ENCODE measurements around the gene ZNF283. TPM values are rescaled to one million over a fixed set of nuclear protein-coding genes. Genes with fewer than 3 reads are reported as not detected.

ZNF283 gene
- total and polyA plus RNA-seq, 2 of the 13 experiments (the other 11 are each of a cell fraction or from before 2014, with no cell fraction given) = 2.0 to 11.1 TPM

GRCh38 chr19:43806848-43807247, 20.3 kb upstream of the ZNF283 start (continued):
- TF ChIP-seq, protein P1, sequence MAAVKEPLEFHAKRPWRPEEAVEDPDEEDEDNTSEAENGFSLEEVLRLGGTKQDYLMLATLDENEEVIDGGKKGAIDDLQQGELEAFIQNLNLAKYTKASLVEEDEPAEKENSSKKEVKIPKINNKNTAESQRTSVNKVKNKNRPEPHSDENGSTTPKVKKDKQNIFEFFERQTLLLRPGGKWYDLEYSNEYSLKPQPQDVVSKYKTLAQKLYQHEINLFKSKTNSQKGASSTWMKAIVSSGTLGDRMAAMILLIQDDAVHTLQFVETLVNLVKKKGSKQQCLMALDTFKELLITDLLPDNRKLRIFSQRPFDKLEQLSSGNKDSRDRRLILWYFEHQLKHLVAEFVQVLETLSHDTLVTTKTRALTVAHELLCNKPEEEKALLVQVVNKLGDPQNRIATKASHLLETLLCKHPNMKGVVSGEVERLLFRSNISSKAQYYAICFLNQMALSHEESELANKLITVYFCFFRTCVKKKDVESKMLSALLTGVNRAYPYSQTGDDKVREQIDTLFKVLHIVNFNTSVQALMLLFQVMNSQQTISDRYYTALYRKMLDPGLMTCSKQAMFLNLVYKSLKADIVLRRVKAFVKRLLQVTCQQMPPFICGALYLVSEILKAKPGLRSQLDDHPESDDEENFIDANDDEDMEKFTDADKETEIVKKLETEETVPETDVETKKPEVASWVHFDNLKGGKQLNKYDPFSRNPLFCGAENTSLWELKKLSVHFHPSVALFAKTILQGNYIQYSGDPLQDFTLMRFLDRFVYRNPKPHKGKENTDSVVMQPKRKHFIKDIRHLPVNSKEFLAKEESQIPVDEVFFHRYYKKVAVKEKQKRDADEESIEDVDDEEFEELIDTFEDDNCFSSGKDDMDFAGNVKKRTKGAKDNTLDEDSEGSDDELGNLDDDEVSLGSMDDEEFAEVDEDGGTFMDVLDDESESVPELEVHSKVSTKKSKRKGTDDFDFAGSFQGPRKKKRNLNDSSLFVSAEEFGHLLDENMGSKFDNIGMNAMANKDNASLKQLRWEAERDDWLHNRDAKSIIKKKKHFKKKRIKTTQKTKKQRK (IDR thresholded peaks at IDR 0.05; ENCODE audit: low read length) = no peak
- TF ChIP-seq DNMT1 (CRISPR knock-in tag; IDR thresholded peaks at IDR 0.05) (no peak), RFX5 (IDR thresholded peaks at IDR 0.05; ENCODE audit: low read depth, low read length) (no peak), ZNF879 (CRISPR knock-in tag; IDR thresholded peaks at IDR 0.05) (no peak)

- no peaks in the 10 kb centered on the region for H3K36me3 ChIP-seq (replicated peaks in 1 of 2; ENCODE audit: control insufficient read depth in 1 of 2, insufficient read depth in 2 of 2, low read length in 2 of 2)
- no peak for ATAC-seq
- H3K27ac ChIP-seq (ENCODE audit: extremely low read length, insufficient read depth, low read length) = no peak overlapping the region
- intact Hi-C loops (cut with micrococcal nuclease; ENCODE audit: unreplicated experiment) = no loop called here
- no peaks in the 10 kb centered on the region for H4K20me1 ChIP-seq (ENCODE audit: insufficient read depth, low read length)
- no peaks in the 10 kb centered on the region for H3K79me2 ChIP-seq (ENCODE audit: insufficient read depth, low read length)
- H2AFZ ChIP-seq (ENCODE audit: low read length) = no peak overlapping the region
- no TSS peak for BruUV-seq (replicated peaks)
- ChIA-PET CTCF (ENCODE audit: low intra/inter-chr PET ratio, low total read pairs) (no interaction called here), POLR2A (no interaction called here)
- no peak for FAIRE-seq
- in situ Hi-C loops (cut with HindIII; ENCODE audit: extremely low pct_ligation_motif_present, low pct_unique_long_range_greater_than_20kb) = no loop called here
- H3K9me3 ChIP-seq (ENCODE audit: low read length) = peaks cover 4% of the 10 kb centered on the region
- no peaks in the 10 kb centered on the region for H3K4me1 ChIP-seq (ENCODE audit: insufficient read depth, low read length)
- no peaks in the 10 kb centered on the region; a peak in 1 of 5 replicates for H3K27me3 ChIP-seq (ENCODE audit: control insufficient read depth in 1 of 2, insufficient read depth in 2 of 2, low read length in 2 of 2)
- H3K4me2 ChIP-seq (ENCODE audit: low read depth, low read length) = no peak overlapping the region
- no peak for DNase-seq (ENCODE audit: low spot score)
- TF ChIP-seq MLX (CRISPR knock-in tag; IDR thresholded peaks at IDR 0.05) (no peak), ZNF616 (CRISPR knock-in tag; IDR thresholded peaks at IDR 0.05; ENCODE audit: low read depth) (no peak), GTF2F1 (IDR thresholded peaks at IDR 0.05; ENCODE audit: low read length) (no peak)
- TF ChIP-seq, protein P2, sequence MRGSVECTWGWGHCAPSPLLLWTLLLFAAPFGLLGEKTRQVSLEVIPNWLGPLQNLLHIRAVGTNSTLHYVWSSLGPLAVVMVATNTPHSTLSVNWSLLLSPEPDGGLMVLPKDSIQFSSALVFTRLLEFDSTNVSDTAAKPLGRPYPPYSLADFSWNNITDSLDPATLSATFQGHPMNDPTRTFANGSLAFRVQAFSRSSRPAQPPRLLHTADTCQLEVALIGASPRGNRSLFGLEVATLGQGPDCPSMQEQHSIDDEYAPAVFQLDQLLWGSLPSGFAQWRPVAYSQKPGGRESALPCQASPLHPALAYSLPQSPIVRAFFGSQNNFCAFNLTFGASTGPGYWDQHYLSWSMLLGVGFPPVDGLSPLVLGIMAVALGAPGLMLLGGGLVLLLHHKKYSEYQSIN (CRISPR knock-in tag; IDR thresholded peaks at IDR 0.05; ENCODE audit: borderline replicate concordance) = no peak
- H3K9ac ChIP-seq (ENCODE audit: insufficient read depth, low read depth, low read length) = no peak overlapping the region
- no peak overlapping the region for H3K4me3 ChIP-seq (replicated peaks in 1 of 3; ENCODE audit: insufficient read depth in 1 of 3, low read depth in 2 of 3, low read length in 3 of 3)
These were observed 19.5 kb upstream of the ZNF283 start for GRCh38 chr19:43807651-43808050.

Measured in HepG2 (cell line).